GM12873 (cell line): Measurements from ENCODE around the gene AAK1.

ENCODE experiments used
- CTCF ChIP-seq: IDR thresholded peaks from 2 replicates; pipeline ENCODE4 v1.5.1; 2012; ENCODE audit warnings: low read depth, mild to moderate bottlenecking, moderate library complexity, low read length, control low read depth; ENCODE audit not compliant: insufficient read depth; ENCODE audit errors: missing control alignments

The AAK1 gene

GRCh38 chr2:69424419-69424818, 219.1 kb downstream of the AAK1 start:
- no peak for TF ChIP-seq CTCF

GRCh38 chr2:69422198-69422597, 221.3 kb downstream of the AAK1 start:
- no peak for TF ChIP-seq CTCF

GRCh38 chr2:69416147-69416546, 227.4 kb downstream of the AAK1 start:
- TF ChIP-seq CTCF = no peak
